Body of pancreas (tissue), 4 donors: ENCODE data around the gene SETBP1.

ENCODE experiments used
- POLR2A ChIP-seq, 3 donors: fragments of 450-650 bp; IDR thresholded peaks; one replicate each; pipeline ENCODE4 v1.6.1; 2016; ENCODE audit warnings: antibody characterized with exemption in 3 of 3, mild to moderate bottlenecking in 2 of 3
- TF ChIP-seq, protein P1 (sequence below), 7 experiments: fragments of 450-650 bp in 4 of 7; fragments of 200-600 bp in 3 of 7; sonication (generic) in 3 of 7; IDR thresholded peaks; one replicate each; pipeline ENCODE4 v1.5.1; 2016 to 2019; ENCODE audit warnings: antibody characterized with exemption in 7 of 7

DNA sequence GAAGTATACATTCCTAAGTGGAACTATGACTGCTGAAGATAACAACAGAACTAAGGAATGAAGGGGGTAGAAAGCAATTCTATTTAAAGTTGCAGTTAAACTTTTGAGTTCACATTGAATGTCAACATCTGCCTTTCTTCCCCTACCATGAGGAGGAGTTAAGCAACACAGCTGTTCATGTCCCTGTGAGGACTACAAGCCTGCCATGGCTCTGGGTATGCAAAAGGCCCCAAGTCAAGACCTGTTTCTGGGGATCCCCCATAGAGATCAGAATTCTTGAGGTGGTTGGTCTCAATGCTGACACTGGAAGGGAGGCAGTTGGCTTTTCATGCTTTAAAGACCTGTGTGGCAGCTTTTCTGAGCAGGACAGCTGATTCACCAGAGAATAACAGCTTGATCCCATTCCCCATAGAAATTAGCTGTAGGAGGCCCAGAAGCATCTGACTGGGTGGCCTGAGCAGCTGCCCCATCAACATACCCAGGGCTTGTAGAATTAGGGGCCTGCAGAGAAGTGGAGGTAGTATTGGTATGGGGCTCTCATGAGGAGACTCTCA is 131.0 kb downstream of the SETBP1 start:
- TF ChIP-seq, protein P1, sequence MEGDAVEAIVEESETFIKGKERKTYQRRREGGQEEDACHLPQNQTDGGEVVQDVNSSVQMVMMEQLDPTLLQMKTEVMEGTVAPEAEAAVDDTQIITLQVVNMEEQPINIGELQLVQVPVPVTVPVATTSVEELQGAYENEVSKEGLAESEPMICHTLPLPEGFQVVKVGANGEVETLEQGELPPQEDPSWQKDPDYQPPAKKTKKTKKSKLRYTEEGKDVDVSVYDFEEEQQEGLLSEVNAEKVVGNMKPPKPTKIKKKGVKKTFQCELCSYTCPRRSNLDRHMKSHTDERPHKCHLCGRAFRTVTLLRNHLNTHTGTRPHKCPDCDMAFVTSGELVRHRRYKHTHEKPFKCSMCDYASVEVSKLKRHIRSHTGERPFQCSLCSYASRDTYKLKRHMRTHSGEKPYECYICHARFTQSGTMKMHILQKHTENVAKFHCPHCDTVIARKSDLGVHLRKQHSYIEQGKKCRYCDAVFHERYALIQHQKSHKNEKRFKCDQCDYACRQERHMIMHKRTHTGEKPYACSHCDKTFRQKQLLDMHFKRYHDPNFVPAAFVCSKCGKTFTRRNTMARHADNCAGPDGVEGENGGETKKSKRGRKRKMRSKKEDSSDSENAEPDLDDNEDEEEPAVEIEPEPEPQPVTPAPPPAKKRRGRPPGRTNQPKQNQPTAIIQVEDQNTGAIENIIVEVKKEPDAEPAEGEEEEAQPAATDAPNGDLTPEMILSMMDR (IDR thresholded peaks at IDR 0.05): no peak
- TF ChIP-seq POLR2A (IDR thresholded peaks at IDR 0.05): no peak
